HG03457 (cell line): ENCODE measurements around the gene GRIK4.

Source experiments
- ATAC-seq: cut with Tn5 transposase; IDR thresholded peaks from one replicate; pipeline ENCODE4 v1.9.1; 2021; ENCODE audit warnings: moderate number of reproducible peaks; ENCODE audit not compliant: unreplicated experiment

Gene GRIK4

GRCh38 chr11:120800206-120800605 is 288.7 kb downstream of the GRIK4 start:
- ATAC-seq = no peak

DNA sequence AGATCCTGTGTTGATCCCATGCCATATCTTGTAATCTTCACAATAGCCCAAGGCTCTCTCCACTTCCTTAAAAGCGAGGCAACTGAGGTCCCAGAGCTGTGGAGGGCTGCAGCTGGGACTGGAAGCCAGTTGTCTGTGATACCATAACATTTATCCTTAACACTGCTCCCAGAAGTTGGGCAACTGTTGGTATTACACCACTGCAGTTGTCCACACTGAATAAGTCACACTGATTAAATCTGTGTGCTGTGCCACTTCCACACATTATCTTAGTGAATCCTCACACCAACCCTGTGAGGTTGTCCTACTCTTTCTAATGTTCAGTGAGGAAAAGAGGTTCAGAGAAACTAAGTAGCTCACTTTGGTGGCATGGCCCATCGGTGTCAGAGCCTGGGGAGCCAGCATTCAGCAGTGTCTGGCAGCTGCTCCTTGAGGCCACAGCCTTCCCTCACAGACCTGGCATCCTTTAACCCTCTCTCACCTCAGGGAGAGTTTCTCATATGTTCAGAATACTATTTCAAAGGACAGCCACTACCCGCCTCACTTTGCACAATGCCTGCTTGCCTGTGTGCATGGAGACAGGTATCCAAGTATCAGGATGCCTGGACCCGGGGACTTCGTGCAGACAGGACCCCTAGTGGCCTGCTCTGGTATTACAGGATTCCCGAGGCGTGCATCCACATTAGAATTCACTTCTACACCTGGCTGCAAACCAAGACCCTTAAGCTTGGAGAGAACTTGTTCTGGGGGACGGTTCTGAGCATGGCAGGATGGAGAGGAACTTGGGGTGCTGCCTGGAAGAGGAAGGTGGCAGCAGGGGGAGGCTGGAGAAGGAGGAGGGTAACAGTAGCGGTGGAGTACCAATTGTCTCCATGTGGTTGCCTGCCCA is 290.5 kb downstream of the GRIK4 start:
- no peak for ATAC-seq

- no peak for ATAC-seq
These were observed 294.5 kb downstream of the GRIK4 start for GRCh38 chr11:120805960-120806555.

GRCh38 chr11:120807414-120808150 is 296.0 kb downstream of the GRIK4 start:
- ATAC-seq = no peak

GRCh38 chr11:120808616-120809050 is 297.1 kb downstream of the GRIK4 start:
- no peak for ATAC-seq

DNA sequence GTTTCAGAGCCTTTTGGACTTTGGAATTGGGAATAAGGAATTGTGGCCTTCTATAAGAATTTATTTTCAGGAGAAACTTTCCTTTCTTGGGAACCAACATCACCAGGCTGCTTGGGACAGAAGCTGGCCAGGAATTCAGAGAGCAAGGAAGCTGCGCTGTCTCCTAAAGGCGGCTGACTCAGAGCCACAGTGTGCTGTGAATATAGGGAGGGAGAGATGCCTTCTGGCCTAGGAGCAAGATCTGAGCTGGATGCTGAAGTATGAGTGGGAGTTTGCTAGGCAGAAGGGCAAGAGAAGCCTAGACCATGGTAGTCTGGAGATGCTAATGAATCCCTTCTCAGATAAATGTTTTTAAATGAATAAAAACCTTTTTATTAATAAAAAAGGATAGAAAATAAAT is 298.7 kb downstream of the GRIK4 start:
- ATAC-seq = no peak

- no peak for ATAC-seq
These were observed 299.7 kb downstream of the GRIK4 start for GRCh38 chr11:120811199-120811598.

DNA sequence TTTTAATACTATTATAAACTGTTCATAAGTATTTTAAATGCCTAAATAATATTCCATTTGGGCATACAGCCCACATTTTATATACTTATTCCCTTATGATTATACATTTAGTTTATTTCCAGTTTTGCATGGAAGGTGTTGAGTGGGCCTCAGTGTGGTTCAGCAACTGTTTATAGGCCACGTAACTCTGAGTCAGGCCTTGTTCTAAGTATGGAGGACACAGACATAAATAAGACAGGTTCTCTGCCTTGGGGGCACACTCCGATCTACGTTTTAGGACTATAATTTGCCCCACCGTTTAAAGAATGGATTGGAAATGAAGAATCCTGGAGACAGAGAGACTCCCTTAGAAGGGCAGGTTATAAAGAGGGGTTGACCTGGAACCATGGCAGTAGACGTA is 300.2 kb downstream of the GRIK4 start:
- no peak for ATAC-seq

DNA sequence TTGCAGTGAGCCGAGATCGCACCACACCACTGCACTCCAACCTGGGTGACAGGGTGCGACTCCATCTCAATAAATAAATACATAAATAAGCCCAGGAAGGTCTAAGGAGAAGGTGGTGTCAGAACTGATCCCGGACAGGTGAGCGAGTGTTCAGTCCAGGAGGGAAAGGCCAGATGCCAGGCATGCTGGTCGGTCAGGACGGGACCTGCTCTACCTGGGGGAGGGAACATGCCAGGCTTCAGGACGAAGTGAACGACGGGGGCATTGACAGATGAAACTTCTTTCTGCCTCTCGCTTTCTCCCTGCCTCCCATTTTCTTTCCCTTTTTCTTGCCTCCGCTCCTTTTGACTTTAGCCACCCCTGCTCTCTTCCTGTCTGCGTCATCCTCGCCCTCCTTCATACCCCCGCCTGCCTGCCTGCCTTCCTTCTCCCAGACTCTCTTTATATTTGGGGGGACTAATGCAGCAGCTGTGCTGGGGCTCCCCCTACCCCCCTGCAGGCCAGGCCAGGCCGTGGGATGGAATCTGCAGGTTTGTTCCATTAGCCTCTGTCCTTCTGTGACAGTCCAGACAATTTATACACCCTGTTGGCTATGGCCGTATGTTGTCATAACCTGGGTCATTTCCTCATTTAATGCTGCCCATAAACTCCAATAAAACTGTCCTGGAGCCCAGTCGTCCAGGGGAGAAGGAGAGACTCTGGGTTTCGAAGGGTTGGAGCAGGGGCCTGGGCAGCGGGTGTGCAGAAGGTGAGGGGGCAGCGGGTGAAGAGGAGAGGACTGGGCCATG is 303.2 kb downstream of the GRIK4 start:
- no peak for ATAC-seq

- ATAC-seq = no peak
These were observed 304.0 kb downstream of the GRIK4 start for GRCh38 chr11:120815319-120816100.

GRCh38 chr11:120816176-120816575 is 304.6 kb downstream of the GRIK4 start:
- no peak for ATAC-seq

DNA sequence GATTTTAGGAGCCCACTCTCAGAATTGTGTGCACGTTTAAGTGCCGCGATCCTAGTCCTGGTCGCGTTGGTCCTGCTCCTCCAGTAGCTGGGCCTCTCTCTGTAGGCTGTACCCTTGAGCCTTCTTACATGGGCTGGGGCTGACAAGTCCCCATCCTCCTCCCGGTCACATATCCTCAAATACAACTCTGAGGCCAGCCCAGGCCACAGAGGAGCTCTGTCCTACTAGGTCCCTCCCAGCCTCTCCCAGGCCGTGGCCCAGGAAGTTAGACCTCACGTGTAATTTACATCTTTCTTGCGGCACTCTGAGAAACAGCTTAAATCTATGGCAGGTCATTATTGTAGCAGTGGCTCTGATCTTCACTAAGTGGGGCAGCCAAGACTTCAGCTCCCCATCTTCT is 305.2 kb downstream of the GRIK4 start:
- ATAC-seq = no peak

GRCh38 chr11:120817158-120817557 is 305.6 kb downstream of the GRIK4 start:
- ATAC-seq = no peak

GRCh38 chr11:120818097-120818496 is 306.5 kb downstream of the GRIK4 start:
- ATAC-seq = no peak

GRCh38 chr11:120819003-120819402 is 307.5 kb downstream of the GRIK4 start:
- no peak for ATAC-seq

DNA sequence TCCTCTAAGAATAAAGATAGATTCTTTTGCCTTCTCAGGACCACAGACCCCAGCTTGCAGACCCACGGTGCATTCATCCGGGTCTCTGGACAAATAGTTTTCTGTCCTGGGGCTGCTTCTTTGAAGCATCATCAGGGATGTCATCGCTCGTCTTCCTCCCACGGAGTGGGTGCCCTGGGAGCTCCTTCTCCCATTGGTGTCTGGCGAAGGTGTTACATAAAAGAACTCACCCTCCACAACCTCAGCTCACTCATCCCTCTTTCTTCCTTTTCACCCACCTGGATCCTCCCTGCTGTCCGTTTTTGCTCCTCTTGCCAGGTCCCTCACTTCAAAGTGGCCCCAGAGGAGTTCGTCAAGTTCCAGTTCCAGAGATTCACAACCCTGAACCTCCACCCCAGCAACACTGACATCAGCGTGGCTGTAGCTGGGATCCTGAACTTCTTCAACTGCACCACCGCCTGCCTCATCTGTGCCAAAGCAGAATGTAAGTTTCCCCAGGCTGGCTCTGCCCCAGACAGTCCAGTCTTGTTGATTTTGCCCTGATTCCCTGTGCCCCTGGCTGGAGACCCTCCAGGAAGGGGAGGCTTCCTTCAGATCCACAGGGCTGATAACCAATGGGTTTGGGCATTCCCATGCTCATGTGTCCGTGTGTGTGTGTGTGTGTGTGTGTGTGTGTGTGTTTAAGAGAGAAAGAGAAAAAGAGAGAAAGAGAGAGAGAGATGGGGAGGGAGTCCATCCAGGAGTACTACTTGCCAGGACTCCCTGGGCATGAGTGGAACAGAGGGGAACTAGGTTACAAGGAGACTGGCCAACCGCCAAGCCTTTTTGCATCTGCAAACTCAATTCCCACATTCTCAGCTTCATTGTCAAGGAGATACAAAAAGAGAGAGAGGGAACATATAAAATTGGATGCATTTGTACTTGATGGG is 308.2 kb downstream of the GRIK4 start:
- ATAC-seq = no peak

DNA sequence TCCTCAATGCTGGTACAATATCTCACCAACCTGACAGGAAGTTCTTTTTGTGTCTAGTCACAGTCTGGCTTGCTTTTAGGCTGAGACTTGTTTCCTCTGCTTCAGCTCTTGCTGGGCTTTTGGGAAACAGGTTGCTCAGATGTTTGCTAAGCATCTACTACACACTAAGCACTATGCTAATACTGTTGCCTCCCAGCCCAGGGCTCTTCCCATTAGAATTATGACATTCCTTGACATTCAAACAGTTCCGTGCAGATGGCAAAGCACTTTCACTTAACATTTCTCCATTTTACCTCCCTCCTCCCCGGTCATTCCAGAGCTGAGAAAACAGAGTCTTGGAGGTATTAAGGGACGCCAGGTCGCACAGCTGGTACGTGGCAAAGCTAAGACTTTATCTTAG is 311.6 kb downstream of the GRIK4 start:
- ATAC-seq = no peak

- no peak for ATAC-seq
These were observed 312.7 kb downstream of the GRIK4 start for GRCh38 chr11:120824242-120824641.

- ATAC-seq = no peak
These were observed 315.6 kb downstream of the GRIK4 start for GRCh38 chr11:120827198-120827597.
